Osteoblast (primary cell): ENCODE measurements around the gene SESTD1. TPM values are rescaled to one million over a fixed set of nuclear protein-coding genes. Genes with fewer than 3 reads are reported as not detected.

Experiments used
- DNase-seq: peaks from one replicate; pipeline ENCODE4 v3.0.0; 2011; ENCODE audit warnings: low spot score, mixed read lengths; ENCODE audit not compliant: insufficient read length; ENCODE audit errors: missing footprints
- H2AFZ ChIP-seq: 2 replicates; pipeline ENCODE4 v1.6.0; 2011; ENCODE audit warnings: mild to moderate bottlenecking, low read length
- H3K27ac ChIP-seq: 2 replicates; pipeline ENCODE4 v1.5.1; 2011; ENCODE audit warnings: mild to moderate bottlenecking, low read depth, low read length, moderate library complexity
- H3K27me3 ChIP-seq: 2 replicates; pipeline ENCODE4 v1.6.0; 2012; ENCODE audit warnings: mild to moderate bottlenecking, control low read depth, inconsistent platforms, low read length, moderate library complexity; ENCODE audit not compliant: insufficient read depth
- H3K36me3 ChIP-seq: 2 replicates; pipeline ENCODE4 v1.5.1; 2011; ENCODE audit warnings: mild to moderate bottlenecking, low read length, control low read depth, moderate library complexity; ENCODE audit not compliant: insufficient read depth
- H3K4me1 ChIP-seq: 2 replicates; pipeline ENCODE4 v1.5.1; 2011; ENCODE audit warnings: mild to moderate bottlenecking, low read length, control low read depth, moderate library complexity; ENCODE audit not compliant: insufficient read depth
- H3K4me2 ChIP-seq: 2 replicates; pipeline ENCODE4 v1.6.0; 2011; ENCODE audit warnings: mild to moderate bottlenecking, low read length; ENCODE audit not compliant: insufficient read depth
- H3K4me3 ChIP-seq: fragments of 200-600 bp; sonication (generic); 3 replicates; pipeline ENCODE4 v1.5.1; 2012; ENCODE audit warnings: mild to moderate bottlenecking, low read length, inconsistent platforms; ENCODE audit not compliant: insufficient read depth
- H3K79me2 ChIP-seq: 2 replicates; pipeline ENCODE4 v1.6.0; 2012; ENCODE audit warnings: mild to moderate bottlenecking, low read length, control low read depth, inconsistent platforms; ENCODE audit not compliant: insufficient read depth
- H3K9me3 ChIP-seq: 2 replicates; pipeline ENCODE4 v1.5.1; 2011; ENCODE audit warnings: low read depth, low read length, control low read depth
- H4K20me1 ChIP-seq: 2 replicates; pipeline ENCODE4 v1.6.0; 2012; ENCODE audit warnings: mild to moderate bottlenecking, low read length, control low read depth; ENCODE audit not compliant: insufficient read depth
- CTCF ChIP-seq: IDR thresholded peaks from 2 replicates; pipeline ENCODE4 v1.5.1; 2011; ENCODE audit warnings: mild to moderate bottlenecking, low read depth, low read length, moderate library complexity; ENCODE audit errors: extremely low read depth
- total RNA-seq: library from RNA; depleted of rRNA; stranded (reverse); fragments of >200 nt; gene quantifications from 2 replicates; pipeline ENCODE4 v1.2.3, GENCODE V29; 2012

The SESTD1 gene
- total RNA-seq, 1 donor = 51.0 TPM

GRCh38 chr2:179266271-179266670 is 1.6 kb upstream of the SESTD1 start:
- no peak for DNase-seq
- Histone ChIP-seq H4K20me1 (no peaks in the 10 kb centered on the region), H3K36me3 (no peaks in the 10 kb centered on the region), H3K9me3 (no peaks in the 10 kb centered on the region), H3K4me2 (no peak overlapping the region), H3K27ac (peak overlapping the region; percentile 88), H3K27me3 (no peaks in the 10 kb centered on the region), H3K4me1 (peaks cover 39% of the 10 kb centered on the region), H2AFZ (no peak overlapping the region), H3K4me3 (no peak overlapping the region), H3K79me2 (peaks cover 28% of the 10 kb centered on the region)
- no peak for TF ChIP-seq CTCF

GRCh38 chr2:179265082-179265510 is 464 bp upstream of the SESTD1 start:
- H4K20me1 ChIP-seq = no peaks in the 10 kb centered on the region
- H2AFZ ChIP-seq = peak overlapping the region; percentile 88
- TF ChIP-seq CTCF = no peak
- peak overlapping the region; percentile 84 for H3K4me2 ChIP-seq
- peak; percentile 64 for DNase-seq
- H3K36me3 ChIP-seq = no peaks in the 10 kb centered on the region
- H3K27ac ChIP-seq = peak overlapping the region; percentile 88
- H3K4me3 ChIP-seq = peak overlapping the region; percentile 87
- H3K9me3 ChIP-seq = no peaks in the 10 kb centered on the region
- no peaks in the 10 kb centered on the region for H3K27me3 ChIP-seq
- H3K79me2 ChIP-seq = peaks cover 39% of the 10 kb centered on the region
- peaks cover 39% of the 10 kb centered on the region for H3K4me1 ChIP-seq

GRCh38 chr2:179263446-179264367 is 925 bp downstream of the SESTD1 start:
- no peaks in the 10 kb centered on the region for H3K36me3 ChIP-seq
- peaks cover 53% of the 10 kb centered on the region for H3K79me2 ChIP-seq
- H4K20me1 ChIP-seq = peaks cover 3% of the 10 kb centered on the region
- no peaks in the 10 kb centered on the region for H3K27me3 ChIP-seq
- TF ChIP-seq CTCF = no peak
- peak overlapping the region; percentile 87 for H3K4me3 ChIP-seq
- peak overlapping the region; percentile 98 for H3K4me2 ChIP-seq
- DNase-seq = peak; percentile 89
- peaks cover 37% of the 10 kb centered on the region for H3K4me1 ChIP-seq
- peak overlapping the region; percentile 82 for H2AFZ ChIP-seq
- no peaks in the 10 kb centered on the region for H3K9me3 ChIP-seq
- H3K27ac ChIP-seq = peak overlapping the region; percentile 84

- peak overlapping the region; percentile 84 for H3K27ac ChIP-seq
- peaks cover 10% of the 10 kb centered on the region for H4K20me1 ChIP-seq
- no peak for TF ChIP-seq CTCF
- DNase-seq = peak; percentile 82
- no peaks in the 10 kb centered on the region for H3K27me3 ChIP-seq
- H3K4me3 ChIP-seq = peak overlapping the region; percentile 87
- no peaks in the 10 kb centered on the region for H3K9me3 ChIP-seq
- H2AFZ ChIP-seq = peak overlapping the region; percentile 82
- H3K4me1 ChIP-seq = peaks cover 30% of the 10 kb centered on the region
- H3K4me2 ChIP-seq = peak overlapping the region; percentile 98
- H3K79me2 ChIP-seq = peaks cover 60% of the 10 kb centered on the region
- H3K36me3 ChIP-seq = no peaks in the 10 kb centered on the region
These were observed 1.6 kb downstream of the SESTD1 start for GRCh38 chr2:179263015-179263414.
